ENCODE data around the gene FKBP3. TPM values are rescaled to one million over a fixed set of nuclear protein-coding genes. Genes with fewer than 3 reads are reported as not detected.

Gene FKBP3
- total and polyA plus RNA-seq, 10 donors = 27.9 to 97.4 (median 42.2) TPM

DNA sequence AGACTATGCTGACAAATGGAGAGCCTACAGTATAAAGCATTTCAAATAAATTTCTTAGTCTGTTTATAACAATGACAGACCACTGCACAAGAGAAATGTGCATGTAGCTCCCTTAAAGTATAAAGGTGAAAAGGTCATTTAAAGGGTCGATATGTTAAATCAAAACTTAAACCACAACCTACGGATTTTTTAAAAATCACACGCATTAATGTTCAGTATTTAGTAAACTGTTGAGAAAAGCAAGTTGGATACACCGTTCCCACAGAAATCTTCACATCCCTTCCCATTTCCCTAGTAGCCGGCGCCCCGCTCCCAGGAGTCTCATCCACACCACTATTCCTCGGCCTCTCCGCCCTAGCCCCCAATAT lies 614 bp downstream of the FKBP3 start:
- WGBS, 5 donors = 0 to 2% (median 1%) methylated on average over 9 of the region's 9 CpGs

GRCh38 chr14:45128963-45129629 lies 5.2 kb downstream of the FKBP3 start:
- DNase-seq = no peak
- TF ChIP-seq, protein P1, sequence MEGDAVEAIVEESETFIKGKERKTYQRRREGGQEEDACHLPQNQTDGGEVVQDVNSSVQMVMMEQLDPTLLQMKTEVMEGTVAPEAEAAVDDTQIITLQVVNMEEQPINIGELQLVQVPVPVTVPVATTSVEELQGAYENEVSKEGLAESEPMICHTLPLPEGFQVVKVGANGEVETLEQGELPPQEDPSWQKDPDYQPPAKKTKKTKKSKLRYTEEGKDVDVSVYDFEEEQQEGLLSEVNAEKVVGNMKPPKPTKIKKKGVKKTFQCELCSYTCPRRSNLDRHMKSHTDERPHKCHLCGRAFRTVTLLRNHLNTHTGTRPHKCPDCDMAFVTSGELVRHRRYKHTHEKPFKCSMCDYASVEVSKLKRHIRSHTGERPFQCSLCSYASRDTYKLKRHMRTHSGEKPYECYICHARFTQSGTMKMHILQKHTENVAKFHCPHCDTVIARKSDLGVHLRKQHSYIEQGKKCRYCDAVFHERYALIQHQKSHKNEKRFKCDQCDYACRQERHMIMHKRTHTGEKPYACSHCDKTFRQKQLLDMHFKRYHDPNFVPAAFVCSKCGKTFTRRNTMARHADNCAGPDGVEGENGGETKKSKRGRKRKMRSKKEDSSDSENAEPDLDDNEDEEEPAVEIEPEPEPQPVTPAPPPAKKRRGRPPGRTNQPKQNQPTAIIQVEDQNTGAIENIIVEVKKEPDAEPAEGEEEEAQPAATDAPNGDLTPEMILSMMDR (IDR thresholded peaks at IDR 0.05 in 8 of 11, conservative IDR thresholded peaks at IDR 0.05 in 3 of 11) = no peak
- TF ChIP-seq POLR2AphosphoS5 (IDR thresholded peaks at IDR 0.05) = no peak
- no peak for TF ChIP-seq POLR2A (IDR thresholded peaks at IDR 0.05)
- intact Hi-C loops (cut with DNase I; ENCODE audit: low total_unique reads) = no loop called here
- H3K27ac ChIP-seq = no peak overlapping the region
- peaks cover 9 to 46% (median 19%) of the 10 kb centered on the region in 6 donors for H3K4me1 ChIP-seq
- H3K9me3 ChIP-seq = no peaks in the 10 kb centered on the region
- H3K36me3 ChIP-seq = peaks cover 0 to 59% (median 18%) of the 10 kb centered on the region in 6 donors
- WGBS, 5 donors = 37 to 96% (median 58%) methylated on average over 1 of the region's 1 CpG
- no peak overlapping the region for H3K4me3 ChIP-seq
- no peaks in the 10 kb centered on the region for H3K27me3 ChIP-seq (replicated peaks in 1 of 7)

More for the DNA sequence above, 614 bp downstream of the FKBP3 start:
- H3K4me3 ChIP-seq = peak overlapping the region; percentile 51 to 98 (median 92)
- intact Hi-C loops (cut with DNase I; ENCODE audit: low total_unique reads) = loop anchor here (5.0 kb wide), 1 partner anchor 119 kb away; the partner anchor contains the start of gene MIS18BP1
- peaks cover 0 to 13% (median 2%) of the 10 kb centered on the region in 6 donors for H3K36me3 ChIP-seq
- peak overlapping the region; percentile 89 to 94 (median 92) for H3K27ac ChIP-seq
- H3K27me3 ChIP-seq (replicated peaks in 1 of 7) = no peaks in the 10 kb centered on the region
- H3K9me3 ChIP-seq = no peaks in the 10 kb centered on the region
- H3K4me1 ChIP-seq = peaks cover 24 to 74% (median 46%) of the 10 kb centered on the region in 6 donors
- no peak for DNase-seq
- TF ChIP-seq POLR2A (IDR thresholded peaks at IDR 0.05) (no peak), POLR2AphosphoS5 (IDR thresholded peaks at IDR 0.05) (no peak)
- TF ChIP-seq, protein P1 (IDR thresholded peaks at IDR 0.05 in 8 of 11, conservative IDR thresholded peaks at IDR 0.05 in 3 of 11) = no peak

GRCh38 chr14:45125754-45126153 lies 8.5 kb downstream of the FKBP3 start:
- intact Hi-C loops (cut with DNase I; ENCODE audit: low total_unique reads) = no loop called here
- DNase-seq = no peak
- no peak overlapping the region for H3K4me3 ChIP-seq

DNA sequence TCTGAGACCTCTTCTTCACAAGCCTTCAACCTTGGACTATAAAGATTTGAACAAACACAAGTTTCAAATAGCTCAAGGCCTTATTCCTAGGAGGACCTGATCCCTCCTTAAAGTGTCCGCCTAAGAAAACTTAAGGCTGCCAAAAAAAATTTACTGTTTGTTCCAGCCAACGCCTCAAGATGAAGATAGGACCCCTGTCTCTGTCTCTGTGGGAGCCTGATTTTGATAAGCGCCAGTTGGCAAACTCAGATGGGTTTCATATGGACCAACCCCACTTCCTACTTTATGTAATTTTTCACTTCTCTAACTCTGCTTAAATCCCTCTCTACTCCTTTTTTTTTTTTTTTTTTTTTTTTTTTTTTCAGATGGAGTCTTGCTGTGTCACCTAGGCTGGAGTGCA lies 11.0 kb downstream of the FKBP3 start:
- H3K27ac ChIP-seq = no peak overlapping the region
- 91 to 98% (median 95%) methylated on average over 3 of the region's 3 CpGs for WGBS, 5 donors
- TF ChIP-seq POLR2A (IDR thresholded peaks at IDR 0.05) = no peak
- no peak for TF ChIP-seq POLR2AphosphoS5 (IDR thresholded peaks at IDR 0.05)
- TF ChIP-seq, protein P1 (IDR thresholded peaks at IDR 0.05 in 8 of 11, conservative IDR thresholded peaks at IDR 0.05 in 3 of 11) = no peak
- H3K9me3 ChIP-seq = no peaks in the 10 kb centered on the region
- no peak overlapping the region for H3K4me3 ChIP-seq
- no peaks in the 10 kb centered on the region for H3K4me1 ChIP-seq
- no peaks in the 10 kb centered on the region for H3K27me3 ChIP-seq (replicated peaks in 1 of 7)
- peaks cover 6 to 100% (median 57%) of the 10 kb centered on the region in 6 donors for H3K36me3 ChIP-seq
- no peak for DNase-seq
- intact Hi-C loops (cut with DNase I; ENCODE audit: low total_unique reads) = no loop called here

More at GRCh38 chr14:45125754-45126153, 8.5 kb downstream of the FKBP3 start:
- Histone ChIP-seq H3K9me3 (no peaks in the 10 kb centered on the region), H3K4me1 (peaks cover 0 to 16% (median 0%) of the 10 kb centered on the region in 6 donors), H3K36me3 (peaks cover under 1 to 92% (median 36%) of the 10 kb centered on the region in 6 donors), H3K27me3 (replicated peaks in 1 of 7) (no peaks in the 10 kb centered on the region), H3K27ac (no peak overlapping the region)
- TF ChIP-seq, protein P1 (IDR thresholded peaks at IDR 0.05 in 8 of 11, conservative IDR thresholded peaks at IDR 0.05 in 3 of 11) = no peak
- TF ChIP-seq POLR2A (IDR thresholded peaks at IDR 0.05) (no peak), POLR2AphosphoS5 (IDR thresholded peaks at IDR 0.05) (no peak)
- WGBS, 5 donors = 89 to 100% (median 95%) methylated on average over 2 of the region's 2 CpGs

All from spleen (tissue), 11 donors.